ENCODE measurements around the gene PRKD2. TPM values are rescaled to one million over a fixed set of nuclear protein-coding genes. Genes with fewer than 3 reads are reported as not detected.
A peak's percentile ranks its signal among the peaks of the same experiment; 100 is the strongest.

PRKD2 gene
- total and polyA plus RNA-seq, 2 experiments from 2014 or later = 53.8 to 68.0 TPM

DNA sequence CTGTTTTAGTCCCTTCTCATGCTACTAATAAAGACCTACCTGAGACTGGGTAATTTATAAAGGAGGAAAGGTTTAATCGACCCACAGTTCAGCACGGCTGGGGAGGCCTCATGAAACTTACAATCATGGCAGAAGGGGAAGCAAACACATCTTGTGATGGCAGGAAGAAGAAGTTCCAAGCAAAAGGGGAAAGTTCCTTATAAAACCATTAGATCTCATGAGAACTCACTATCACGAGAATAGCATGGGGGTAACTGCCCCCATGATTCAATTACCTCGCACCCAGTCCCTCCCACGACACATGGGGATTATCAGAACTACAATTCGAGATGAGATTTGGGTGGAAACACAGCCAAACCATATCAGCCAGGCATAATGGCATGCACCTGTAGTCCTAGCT is 42.3 kb upstream of the PRKD2 start (continued):
- TF ChIP-seq, protein P1, sequence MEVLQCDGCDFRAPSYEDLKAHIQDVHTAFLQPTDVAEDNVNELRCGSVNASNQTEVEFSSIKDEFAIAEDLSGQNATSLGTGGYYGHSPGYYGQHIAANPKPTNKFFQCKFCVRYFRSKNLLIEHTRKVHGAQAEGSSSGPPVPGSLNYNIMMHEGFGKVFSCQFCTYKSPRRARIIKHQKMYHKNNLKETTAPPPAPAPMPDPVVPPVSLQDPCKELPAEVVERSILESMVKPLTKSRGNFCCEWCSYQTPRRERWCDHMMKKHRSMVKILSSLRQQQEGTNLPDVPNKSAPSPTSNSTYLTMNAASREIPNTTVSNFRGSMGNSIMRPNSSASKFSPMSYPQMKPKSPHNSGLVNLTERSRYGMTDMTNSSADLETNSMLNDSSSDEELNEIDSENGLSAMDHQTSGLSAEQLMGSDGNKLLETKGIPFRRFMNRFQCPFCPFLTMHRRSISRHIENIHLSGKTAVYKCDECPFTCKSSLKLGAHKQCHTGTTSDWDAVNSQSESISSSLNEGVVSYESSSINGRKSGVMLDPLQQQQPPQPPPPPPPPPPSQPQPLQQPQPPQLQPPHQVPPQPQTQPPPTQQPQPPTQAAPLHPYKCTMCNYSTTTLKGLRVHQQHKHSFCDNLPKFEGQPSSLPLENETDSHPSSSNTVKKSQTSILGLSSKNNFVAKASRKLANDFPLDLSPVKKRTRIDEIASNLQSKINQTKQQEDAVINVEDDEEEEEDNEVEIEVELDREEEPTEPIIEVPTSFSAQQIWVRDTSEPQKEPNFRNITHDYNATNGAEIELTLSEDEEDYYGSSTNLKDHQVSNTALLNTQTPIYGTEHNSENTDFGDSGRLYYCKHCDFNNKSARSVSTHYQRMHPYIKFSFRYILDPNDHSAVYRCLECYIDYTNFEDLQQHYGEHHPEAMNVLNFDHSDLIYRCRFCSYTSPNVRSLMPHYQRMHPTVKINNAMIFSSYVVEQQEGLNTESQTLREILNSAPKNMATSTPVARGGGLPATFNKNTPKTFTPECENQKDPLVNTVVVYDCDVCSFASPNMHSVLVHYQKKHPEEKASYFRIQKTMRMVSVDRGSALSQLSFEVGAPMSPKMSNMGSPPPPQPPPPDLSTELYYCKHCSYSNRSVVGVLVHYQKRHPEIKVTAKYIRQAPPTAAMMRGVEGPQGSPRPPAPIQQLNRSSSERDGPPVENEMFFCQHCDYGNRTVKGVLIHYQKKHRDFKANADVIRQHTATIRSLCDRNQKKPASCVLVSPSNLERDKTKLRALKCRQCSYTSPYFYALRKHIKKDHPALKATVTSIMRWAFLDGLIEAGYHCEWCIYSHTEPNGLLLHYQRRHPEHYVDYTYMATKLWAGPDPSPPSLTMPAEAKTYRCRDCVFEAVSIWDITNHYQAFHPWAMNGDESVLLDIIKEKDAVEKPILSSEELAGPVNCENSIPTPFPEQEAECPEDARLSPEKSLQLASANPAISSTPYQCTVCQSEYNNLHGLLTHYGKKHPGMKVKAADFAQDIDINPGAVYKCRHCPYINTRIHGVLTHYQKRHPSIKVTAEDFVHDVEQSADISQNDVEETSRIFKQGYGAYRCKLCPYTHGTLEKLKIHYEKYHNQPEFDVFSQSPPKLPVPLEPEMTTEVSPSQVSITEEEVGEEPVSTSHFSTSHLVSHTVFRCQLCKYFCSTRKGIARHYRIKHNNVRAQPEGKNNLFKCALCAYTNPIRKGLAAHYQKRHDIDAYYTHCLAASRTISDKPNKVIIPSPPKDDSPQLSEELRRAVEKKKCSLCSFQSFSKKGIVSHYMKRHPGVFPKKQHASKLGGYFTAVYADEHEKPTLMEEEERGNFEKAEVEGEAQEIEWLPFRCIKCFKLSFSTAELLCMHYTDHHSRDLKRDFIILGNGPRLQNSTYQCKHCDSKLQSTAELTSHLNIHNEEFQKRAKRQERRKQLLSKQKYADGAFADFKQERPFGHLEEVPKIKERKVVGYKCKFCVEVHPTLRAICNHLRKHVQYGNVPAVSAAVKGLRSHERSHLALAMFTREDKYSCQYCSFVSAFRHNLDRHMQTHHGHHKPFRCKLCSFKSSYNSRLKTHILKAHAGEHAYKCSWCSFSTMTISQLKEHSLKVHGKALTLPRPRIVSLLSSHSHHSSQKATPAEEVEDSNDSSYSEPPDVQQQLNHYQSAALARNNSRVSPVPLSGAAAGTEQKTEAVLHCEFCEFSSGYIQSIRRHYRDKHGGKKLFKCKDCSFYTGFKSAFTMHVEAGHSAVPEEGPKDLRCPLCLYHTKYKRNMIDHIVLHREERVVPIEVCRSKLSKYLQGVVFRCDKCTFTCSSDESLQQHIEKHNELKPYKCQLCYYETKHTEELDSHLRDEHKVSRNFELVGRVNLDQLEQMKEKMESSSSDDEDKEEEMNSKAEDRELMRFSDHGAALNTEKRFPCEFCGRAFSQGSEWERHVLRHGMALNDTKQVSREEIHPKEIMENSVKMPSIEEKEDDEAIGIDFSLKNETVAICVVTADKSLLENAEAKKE (CRISPR knock-in tag; IDR thresholded peaks at IDR 0.05) = no peak
- no peak for TF ChIP-seq JUNB (IDR thresholded peaks at IDR 0.05; ENCODE audit: unreplicated experiment)
- TF ChIP-seq STAT1 (IDR thresholded peaks at IDR 0.05; ENCODE audit: unreplicated experiment) = no peak
- TF ChIP-seq EZH2 (IDR thresholded peaks at IDR 0.05; ENCODE audit: low read depth, unreplicated experiment) = no peak
- TF ChIP-seq, protein P2, sequence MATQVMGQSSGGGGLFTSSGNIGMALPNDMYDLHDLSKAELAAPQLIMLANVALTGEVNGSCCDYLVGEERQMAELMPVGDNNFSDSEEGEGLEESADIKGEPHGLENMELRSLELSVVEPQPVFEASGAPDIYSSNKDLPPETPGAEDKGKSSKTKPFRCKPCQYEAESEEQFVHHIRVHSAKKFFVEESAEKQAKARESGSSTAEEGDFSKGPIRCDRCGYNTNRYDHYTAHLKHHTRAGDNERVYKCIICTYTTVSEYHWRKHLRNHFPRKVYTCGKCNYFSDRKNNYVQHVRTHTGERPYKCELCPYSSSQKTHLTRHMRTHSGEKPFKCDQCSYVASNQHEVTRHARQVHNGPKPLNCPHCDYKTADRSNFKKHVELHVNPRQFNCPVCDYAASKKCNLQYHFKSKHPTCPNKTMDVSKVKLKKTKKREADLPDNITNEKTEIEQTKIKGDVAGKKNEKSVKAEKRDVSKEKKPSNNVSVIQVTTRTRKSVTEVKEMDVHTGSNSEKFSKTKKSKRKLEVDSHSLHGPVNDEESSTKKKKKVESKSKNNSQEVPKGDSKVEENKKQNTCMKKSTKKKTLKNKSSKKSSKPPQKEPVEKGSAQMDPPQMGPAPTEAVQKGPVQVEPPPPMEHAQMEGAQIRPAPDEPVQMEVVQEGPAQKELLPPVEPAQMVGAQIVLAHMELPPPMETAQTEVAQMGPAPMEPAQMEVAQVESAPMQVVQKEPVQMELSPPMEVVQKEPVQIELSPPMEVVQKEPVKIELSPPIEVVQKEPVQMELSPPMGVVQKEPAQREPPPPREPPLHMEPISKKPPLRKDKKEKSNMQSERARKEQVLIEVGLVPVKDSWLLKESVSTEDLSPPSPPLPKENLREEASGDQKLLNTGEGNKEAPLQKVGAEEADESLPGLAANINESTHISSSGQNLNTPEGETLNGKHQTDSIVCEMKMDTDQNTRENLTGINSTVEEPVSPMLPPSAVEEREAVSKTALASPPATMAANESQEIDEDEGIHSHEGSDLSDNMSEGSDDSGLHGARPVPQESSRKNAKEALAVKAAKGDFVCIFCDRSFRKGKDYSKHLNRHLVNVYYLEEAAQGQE (IDR thresholded peaks at IDR 0.05; ENCODE audit: unreplicated experiment) = no peak

- H3K27ac ChIP-seq (ENCODE audit: low read depth) = no peak overlapping the region
- H3K36me3 ChIP-seq (ENCODE audit: insufficient read depth) = no peaks in the 10 kb centered on the region; the same call in 1 of the 2 replicates
- H3F3A ChIP-seq (replicated peaks; ENCODE audit: low read depth) = peaks cover 6% of the 10 kb centered on the region; the same call in 1 of the 2 replicates
- ATAC-seq (no peak), DNase-seq (ENCODE audit: low spot score) (no peak)
- H3K79me2 ChIP-seq (replicated peaks; ENCODE audit: insufficient read depth) = no peaks in the 10 kb centered on the region
- H3K27ac Mint-ChIP-seq = no peak overlapping the region
- peaks cover 39% of the 10 kb centered on the region for H3K36me3 Mint-ChIP-seq (ENCODE audit: low read depth)
- peaks cover 10% of the 10 kb centered on the region for H3K27me3 Mint-ChIP-seq (ENCODE audit: insufficient read depth, low read depth, poor library complexity)
- H3K4me1 Mint-ChIP-seq = peaks cover 11% of the 10 kb centered on the region
- H3K27me3 ChIP-seq (ENCODE audit: insufficient read depth) = no peaks in the 10 kb centered on the region
- no peak overlapping the region for H3K4me3 Mint-ChIP-seq
- peaks cover 5% of the 10 kb centered on the region; the same call in 1 of the 2 replicates for H3K4me1 ChIP-seq (ENCODE audit: insufficient read depth)
- no peak for TF ChIP-seq STAT1 (IDR thresholded peaks at IDR 0.05; ENCODE audit: unreplicated experiment)
- 0 out of 2 replicates have a peak, but pooled peaks have one; percentile 10 for TF ChIP-seq POLR2AphosphoS5 (IDR thresholded peaks at IDR 0.05; ENCODE audit: low read depth)
- no peak overlapping the region for H2AFZ ChIP-seq
- no peak overlapping the region for H3K4me3 ChIP-seq
- H3K9me3 Mint-ChIP-seq = no peaks in the 10 kb centered on the region; the same call in 2 of the 3 replicates
- H3K4me2 ChIP-seq = no peak overlapping the region
- no peaks in the 10 kb centered on the region; the same call in none of the 2 replicates for H4K20me1 ChIP-seq (replicated peaks; ENCODE audit: insufficient read depth)
- no peaks in the 10 kb centered on the region for H3K9me2 ChIP-seq (ENCODE audit: insufficient read depth)
Observed at GRCh38 chr19:46756544-46756888, 39.6 kb upstream of the PRKD2 start.
